Measurements from ENCODE around the gene ARID5B.

Gene ARID5B

DNA sequence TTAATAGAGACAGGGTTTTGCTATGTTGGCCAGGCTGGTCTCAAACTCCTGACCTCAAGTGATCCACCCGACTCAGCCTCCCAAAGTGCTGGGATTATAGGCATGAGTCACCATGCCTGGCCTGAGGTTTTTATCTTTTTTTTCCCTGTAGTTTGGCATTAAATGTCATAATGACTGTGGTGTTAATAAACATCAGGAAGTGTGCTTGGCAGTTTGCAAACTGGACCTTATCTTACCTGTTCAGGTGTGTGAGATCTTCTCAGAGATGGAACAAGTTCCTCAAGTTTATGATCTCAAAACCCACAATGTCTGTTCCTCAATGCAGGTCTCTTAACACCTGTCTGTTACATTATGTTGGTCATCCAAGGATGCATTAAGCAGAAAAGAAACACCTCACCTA lies 80.0 kb downstream of the ARID5B start:
- DNase-seq (ENCODE audit: low read depth), result no peak
- TF ChIP-seq, protein P1, sequence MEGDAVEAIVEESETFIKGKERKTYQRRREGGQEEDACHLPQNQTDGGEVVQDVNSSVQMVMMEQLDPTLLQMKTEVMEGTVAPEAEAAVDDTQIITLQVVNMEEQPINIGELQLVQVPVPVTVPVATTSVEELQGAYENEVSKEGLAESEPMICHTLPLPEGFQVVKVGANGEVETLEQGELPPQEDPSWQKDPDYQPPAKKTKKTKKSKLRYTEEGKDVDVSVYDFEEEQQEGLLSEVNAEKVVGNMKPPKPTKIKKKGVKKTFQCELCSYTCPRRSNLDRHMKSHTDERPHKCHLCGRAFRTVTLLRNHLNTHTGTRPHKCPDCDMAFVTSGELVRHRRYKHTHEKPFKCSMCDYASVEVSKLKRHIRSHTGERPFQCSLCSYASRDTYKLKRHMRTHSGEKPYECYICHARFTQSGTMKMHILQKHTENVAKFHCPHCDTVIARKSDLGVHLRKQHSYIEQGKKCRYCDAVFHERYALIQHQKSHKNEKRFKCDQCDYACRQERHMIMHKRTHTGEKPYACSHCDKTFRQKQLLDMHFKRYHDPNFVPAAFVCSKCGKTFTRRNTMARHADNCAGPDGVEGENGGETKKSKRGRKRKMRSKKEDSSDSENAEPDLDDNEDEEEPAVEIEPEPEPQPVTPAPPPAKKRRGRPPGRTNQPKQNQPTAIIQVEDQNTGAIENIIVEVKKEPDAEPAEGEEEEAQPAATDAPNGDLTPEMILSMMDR (conservative IDR thresholded peaks at IDR 0.05; ENCODE audit: low read length), result no peak
- no peak overlapping the region for H3K4me3 ChIP-seq (ENCODE audit: low read length)

DNA sequence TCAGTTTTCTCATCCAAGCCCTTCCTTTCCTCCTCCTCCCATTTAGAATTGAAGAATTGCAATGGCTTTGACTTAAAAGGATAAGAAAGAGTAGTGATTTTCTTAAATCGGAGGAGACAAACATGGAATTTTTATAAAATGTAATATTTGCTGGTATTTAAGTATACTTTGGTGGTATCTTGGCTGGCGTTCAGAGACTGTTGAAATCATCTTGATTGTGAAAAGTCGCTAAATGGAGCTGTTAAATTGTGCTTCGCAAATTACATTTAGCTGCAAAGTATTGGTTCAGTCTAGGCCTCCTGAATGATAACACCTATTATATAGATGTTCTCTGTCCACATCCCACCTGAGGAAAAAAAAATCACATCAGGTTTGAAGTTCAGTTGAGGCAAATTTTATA lies 81.8 kb downstream of the ARID5B start:
- no peak for DNase-seq (ENCODE audit: low read depth)
- TF ChIP-seq, protein P1 (conservative IDR thresholded peaks at IDR 0.05; ENCODE audit: low read length), result no peak
- H3K4me3 ChIP-seq (ENCODE audit: low read length), result no peak overlapping the region

DNA sequence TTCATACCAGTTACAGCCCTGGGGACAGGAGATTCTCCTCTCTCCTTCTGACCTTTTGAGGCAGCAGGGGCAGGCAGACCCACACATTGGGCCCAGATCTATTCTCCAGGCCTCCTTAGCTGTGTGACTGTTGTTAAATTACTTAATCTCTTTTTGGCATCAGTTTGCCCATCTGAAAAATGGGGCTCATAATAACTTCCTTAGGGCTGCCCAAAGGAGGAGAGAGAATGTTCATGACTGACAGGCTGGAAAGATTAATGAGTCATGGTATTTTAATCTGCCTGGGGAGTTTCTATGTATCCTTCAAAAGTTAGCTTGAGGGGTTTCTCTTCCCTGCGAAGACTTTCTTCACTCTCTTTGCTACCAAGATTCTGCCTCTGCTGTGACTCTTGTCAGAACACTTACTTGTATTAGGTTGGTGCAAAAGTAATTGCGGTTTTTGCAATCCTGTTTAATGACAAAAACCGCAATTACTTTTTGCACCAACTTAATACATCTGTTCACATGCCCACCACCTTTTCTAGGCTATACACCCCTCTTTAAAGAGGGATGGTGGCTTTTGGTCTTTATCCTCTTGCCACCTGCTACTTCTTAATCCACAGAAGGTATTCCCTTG lies 83.4 kb downstream of the ARID5B start:
- H3K4me3 ChIP-seq (ENCODE audit: low read length), result no peak overlapping the region
- no peak for DNase-seq (ENCODE audit: low read depth)
- TF ChIP-seq, protein P1 (conservative IDR thresholded peaks at IDR 0.05; ENCODE audit: low read length), result no peak

DNA sequence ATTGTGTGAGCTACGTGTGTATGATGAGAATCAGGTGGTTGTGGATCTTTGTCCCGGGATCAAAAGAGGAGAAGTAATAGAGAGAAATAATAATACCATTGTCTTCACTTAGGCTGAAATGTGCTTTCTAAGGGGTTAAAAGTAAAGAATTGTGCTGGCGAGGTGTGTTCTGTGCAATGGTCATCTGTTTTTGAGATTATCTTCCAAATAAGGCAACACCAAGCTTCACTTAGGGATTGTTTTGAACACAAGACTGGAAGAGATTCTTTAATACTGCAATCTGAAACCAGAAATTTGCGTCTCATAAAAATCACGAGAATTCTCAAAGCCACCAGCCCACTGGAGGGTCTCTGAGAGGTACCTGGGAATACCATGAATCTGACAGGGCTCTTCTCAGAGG lies 84.2 kb downstream of the ARID5B start:
- no peak overlapping the region for H3K4me3 ChIP-seq (ENCODE audit: low read length)
- DNase-seq (ENCODE audit: low read depth), result no peak
- TF ChIP-seq, protein P1 (conservative IDR thresholded peaks at IDR 0.05; ENCODE audit: low read length), result no peak

DNA sequence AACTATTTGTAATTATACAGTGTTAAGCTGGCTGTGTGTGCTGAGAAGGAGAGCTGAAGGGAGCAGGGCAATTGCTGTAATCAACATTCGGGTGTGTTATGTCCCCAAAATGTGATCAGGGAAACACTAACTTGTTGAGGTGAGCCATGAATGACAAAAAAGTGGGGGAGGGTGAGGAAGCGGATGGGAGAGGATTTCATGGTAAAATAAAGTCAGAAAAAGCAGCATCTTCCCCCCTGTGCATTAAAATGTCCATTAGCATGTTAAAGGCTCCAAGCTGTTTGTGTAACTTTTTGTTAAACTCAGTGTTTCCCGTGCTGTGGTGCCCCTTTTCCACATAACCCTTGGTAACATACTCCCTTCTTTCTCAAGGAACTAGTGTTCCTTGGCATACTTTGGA lies 84.9 kb downstream of the ARID5B start:
- H3K4me3 ChIP-seq (ENCODE audit: low read length), result no peak overlapping the region
- no peak for DNase-seq (ENCODE audit: low read depth)
- TF ChIP-seq, protein P1 (conservative IDR thresholded peaks at IDR 0.05; ENCODE audit: low read length), result no peak

DNA sequence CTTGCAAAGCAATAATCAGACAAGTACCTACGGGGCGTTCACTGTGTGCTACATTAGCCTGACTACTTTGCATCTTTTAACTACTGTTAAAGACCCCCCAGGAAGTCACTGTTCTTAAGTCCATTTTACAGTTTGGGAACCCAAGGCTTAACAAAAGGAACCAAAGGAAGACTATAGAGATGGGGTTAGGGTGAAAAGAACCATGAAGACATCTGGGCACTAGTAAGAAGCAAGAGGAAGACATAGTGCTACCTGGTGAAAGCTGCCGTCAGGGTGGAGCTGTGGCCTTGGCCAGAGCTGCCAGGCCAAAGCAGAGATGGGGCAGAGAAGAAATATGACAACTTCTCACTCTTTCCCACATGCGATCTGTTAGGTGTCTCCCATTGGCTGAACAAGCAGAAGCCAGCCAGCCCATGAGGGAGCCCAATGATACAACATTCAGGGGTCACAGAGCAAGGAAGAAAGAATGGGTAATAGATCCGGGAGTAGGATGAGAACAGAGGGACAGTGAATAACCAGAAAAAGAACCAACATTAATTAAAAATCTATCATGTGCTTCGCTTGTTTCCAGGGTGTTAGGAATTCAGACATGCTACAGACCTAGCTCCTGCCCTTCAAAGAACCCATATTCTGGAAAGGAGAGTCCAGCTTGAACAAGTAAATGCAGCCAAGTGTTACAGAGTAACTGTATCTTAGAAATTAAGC lies 85.4 kb downstream of the ARID5B start:
- H3K4me3 ChIP-seq (ENCODE audit: low read length), result no peak overlapping the region
- TF ChIP-seq, protein P1 (conservative IDR thresholded peaks at IDR 0.05; ENCODE audit: low read length), result no peak
- DNase-seq (ENCODE audit: low read depth), result no peak

DNA sequence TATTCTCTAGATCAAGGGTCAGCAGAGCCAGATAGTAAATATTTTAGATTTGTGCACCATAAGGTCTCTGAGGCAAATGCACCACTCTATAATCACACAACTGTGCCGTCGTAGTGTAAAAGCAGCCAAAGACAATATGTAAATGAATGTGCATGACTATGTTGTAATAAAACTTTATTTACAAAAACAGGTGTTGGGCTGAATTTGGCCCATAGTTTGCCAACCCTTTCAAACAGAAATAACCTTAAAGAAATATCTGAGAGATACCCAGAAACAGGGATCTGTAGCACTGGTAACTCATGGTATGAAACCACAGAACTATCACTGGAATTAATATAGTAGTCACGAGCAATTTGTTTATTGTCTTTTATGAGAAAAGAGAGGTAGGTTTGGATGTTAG lies 86.0 kb downstream of the ARID5B start:
- TF ChIP-seq, protein P1 (conservative IDR thresholded peaks at IDR 0.05; ENCODE audit: low read length), result no peak
- H3K4me3 ChIP-seq (ENCODE audit: low read length), result no peak overlapping the region
- no peak for DNase-seq (ENCODE audit: low read depth)
